HG03565 (cell line): ENCODE measurements around the gene ALDH2.
"Not testable (repeated sequence)": the region's sequence is repeated elsewhere in the genome, so short reads cannot be mapped to it uniquely, and the experiment has no call there.

Experiments
- ATAC-seq: cut with Tn5 transposase; IDR thresholded peaks from one replicate; pipeline ENCODE4 v1.9.1; 2021; ENCODE audit warnings: mild to moderate bottlenecking, moderate library complexity; ENCODE audit not compliant: unreplicated experiment

ALDH2 gene

GRCh38 chr12:111784953-111785352 lies 18.2 kb downstream of the ALDH2 start:
- no peak for ATAC-seq

DNA sequence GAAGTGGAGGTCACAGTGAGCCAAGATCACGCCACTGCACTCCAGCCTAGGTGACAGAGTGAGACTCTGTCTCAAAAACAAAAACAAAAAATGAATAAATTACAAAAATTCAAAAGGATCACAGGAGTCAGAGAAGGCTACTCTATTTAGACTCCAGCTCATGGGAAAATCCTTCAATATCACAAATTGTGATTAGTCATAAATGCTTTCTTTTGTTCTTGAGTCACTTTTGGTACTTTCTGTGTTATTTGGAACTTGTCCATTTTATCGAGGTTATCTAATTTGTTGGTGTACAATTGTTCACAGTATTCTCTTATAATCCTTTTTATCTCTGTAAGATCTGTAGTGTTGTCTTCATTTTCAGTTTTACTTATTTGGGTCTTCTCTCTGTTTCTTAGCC lies 18.9 kb downstream of the ALDH2 start:
- no peak for ATAC-seq

GRCh38 chr12:111788178-111788654 lies 21.5 kb downstream of the ALDH2 start:
- ATAC-seq = no peak

GRCh38 chr12:111789779-111790178 lies 23.0 kb downstream of the ALDH2 start:
- ATAC-seq = no peak

DNA sequence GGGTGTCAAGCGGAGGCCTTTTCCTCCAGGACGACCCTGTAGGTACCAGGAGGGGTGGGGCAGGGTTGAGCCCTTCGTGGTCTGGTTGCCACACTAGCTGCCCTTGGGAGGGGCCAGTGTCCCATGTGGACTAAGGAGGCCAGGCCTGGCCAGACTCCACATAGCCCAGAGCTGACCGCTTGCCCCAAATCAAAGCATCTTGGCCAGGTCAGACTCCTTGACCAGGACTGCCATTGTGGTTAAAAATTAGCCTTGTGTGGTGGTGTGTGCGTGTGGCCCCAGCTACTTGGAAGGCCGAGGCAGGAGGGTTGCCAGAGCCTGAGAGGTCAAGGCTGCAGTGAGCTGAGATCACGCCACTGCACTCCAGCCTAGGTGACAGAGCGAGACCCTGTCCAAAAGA lies 24.8 kb downstream of the ALDH2 start:
- ATAC-seq = no peak

DNA sequence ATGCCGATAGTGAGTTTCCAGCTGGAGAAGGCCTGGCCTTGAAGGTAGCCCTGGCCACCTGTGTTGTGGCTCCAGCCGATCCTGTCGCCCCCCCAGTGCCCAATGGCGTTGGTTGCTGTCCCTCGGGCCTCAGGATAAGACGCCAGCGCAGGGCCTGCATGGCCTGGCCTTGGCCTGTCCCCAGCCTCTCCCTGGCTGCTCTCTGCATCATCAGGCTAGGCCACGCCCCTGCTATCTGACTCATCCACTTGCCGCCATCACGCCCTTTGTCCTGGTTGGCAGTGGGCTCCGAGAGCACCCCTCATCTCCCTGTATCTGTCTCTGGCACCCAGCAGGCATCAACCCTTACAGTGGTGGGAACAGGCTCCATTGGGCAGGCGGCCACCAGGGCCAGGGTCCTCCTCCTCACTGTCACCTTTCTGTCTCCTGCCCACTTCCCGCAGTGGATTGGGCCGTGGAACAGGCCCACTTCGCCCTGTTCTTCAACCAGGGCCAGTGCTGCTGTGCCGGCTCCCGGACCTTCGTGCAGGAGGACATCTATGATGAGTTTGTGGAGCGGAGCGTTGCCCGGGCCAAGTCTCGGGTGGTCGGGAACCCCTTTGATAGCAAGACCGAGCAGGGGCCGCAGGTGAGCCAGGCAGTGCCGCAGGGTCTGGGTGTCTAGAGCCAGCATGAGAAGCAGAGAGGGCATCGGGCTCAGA lies 25.6 kb downstream of the ALDH2 start:
- no peak for ATAC-seq

DNA sequence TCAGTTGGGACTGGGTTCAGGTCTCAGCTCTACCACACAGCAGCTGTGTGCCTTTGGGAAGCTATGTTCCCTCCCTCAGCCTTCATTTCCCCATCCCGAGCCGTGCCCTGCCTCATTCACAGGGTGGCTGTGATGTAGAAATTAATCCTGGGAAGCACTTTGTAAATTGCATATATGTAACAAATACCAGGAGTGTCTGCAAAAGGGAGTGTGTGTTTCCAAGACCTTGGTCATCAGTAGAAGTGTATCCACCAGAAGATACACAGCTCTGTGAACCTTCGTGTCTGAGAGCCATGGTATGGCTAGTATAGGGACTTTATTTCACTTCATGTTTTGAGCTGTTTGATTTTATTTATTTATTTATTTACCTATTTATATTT lies 26.1 kb downstream of the ALDH2 start:
- ATAC-seq = no peak

DNA sequence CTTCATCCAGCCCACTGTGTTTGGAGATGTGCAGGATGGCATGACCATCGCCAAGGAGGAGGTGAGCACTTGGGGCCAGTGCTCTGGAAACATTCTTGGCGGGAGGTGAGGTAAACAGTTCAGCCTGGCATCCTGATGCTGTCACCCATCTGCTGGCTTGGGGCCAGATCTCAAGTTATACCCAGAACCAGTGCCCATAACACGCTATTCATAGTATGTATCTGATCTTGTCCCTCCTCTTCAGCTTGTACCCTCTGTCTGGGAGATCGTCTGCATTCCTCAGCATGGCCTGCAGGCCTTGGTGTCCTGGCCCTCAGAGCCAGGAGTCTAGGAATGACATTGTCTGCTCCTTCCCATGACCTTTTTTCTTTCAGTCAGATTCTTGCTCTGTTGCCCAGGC lies 31.4 kb downstream of the ALDH2 start:
- ATAC-seq = no peak

- no peak for ATAC-seq
Observed at GRCh38 chr12:111799758-111800157, 33.0 kb downstream of the ALDH2 start.

DNA sequence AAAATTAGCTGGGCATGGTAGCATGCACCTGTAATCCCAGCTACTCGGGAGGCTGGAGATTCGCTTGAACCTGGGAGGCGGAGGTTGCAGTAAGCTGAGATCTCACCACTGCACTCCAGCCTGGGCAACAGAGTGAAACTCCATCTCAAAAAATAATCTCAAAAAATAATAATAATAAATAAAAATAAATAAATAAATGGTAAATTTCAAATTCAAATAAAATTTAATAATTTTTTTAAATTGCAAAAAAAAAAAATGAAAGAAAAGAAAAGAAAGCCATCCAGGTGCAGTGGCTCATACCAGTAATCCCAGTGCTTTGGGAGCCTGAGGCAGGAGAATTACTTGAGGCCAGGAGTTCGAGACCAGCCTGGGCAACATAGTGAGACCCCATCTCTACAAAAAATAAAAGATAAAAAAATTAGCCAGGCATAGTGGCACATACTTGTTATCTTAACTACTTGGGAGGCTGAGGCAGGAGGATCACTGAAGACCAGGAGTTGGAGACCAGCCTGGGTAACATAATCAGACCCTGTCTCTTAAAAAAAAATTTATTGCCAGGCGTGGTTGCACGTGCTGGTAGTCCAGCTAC lies 36.4 kb downstream of the ALDH2 start:
- ATAC-seq = no peak

GRCh38 chr12:111803851-111804250 lies 37.1 kb downstream of the ALDH2 start:
- ATAC-seq = no peak

GRCh38 chr12:111806304-111806703 lies 39.6 kb downstream of the ALDH2 start:
- no peak for ATAC-seq

GRCh38 chr12:111807232-111807631 lies 40.5 kb downstream of the ALDH2 start:
- ATAC-seq = no peak

DNA sequence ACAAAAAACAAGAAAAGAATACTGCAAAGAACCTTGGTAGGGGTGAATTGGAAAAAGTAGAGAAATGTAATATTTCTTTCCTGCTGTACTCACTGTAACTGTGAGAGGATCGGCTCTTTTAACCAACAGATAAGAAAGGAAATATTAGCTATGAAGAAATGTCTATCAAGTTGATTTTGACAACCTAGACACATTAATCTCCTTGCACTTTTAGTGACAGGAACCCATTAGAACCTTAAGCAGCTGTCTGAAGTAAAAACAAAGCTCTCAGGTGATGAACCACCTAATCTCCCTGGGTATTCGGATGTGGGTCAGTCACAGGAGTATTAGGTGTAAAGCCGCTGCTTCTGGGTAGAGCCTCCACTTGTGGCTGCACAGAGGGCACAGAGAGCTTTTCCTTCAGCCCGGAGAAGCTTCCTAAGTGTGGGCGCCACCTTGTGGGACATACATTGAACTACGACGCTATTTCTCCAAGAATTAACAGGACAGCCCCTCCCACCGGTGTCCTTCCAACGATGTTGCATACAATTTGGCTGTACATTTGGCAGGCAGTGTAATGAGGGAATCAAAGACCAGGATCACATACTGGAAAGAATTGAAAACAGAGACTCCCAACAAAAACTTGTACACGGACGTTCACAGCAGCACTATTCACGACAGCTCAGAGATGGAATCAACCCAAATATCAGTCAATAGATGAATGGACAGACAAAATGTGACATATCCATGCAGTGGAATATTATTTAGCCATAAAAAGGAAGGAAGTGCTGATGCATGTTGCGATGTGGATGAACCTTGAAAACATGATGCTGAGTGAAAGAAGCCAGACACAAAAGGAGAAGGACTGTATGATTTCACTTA lies 46.4 kb downstream of the ALDH2 start:
- no peak for ATAC-seq

DNA sequence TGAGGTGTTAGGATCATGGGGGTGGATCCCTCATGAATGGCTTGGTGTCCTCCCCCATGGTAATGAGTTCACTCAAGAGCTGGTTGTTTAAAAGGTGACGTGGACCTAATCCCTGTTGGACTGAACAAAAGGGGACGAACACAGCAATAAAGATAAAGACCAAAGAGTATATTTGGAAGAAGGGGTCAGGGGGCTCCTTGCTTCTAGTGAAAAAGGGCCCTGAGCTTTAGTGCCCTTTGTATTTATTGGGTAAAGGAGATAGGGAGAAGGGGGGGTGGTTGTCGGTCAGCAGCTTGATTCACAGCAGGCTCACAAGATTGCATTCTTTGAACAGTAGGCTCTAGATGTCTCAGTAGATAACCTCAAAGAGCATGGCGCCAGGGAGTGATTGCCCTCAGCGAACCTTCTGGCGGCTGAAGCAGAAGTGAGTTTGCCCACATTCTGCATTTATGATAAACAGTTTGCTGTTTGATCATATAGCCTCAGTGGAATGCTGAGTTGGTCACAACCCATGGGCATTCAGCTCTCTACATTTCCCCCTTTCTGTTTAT lies 49.4 kb downstream of the ALDH2 start:
- ATAC-seq = no peak

DNA sequence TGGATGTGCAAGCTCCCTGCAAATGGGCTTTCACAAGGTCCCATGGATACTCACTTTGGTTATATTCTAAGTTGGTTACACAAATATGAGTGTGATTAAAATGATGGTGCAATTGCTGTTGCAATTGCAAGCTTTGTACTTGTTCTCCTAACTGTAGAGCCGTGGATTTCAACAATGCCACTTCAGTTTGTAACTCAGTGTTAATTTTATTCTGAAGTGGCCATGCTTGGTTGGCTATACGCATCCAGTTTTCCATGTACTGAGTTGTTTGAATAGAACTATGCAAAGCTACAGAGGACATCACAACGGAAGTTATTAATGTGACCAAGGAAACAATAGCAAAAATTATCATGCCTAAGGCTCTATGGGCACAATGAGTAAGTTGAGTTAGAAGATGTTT lies 50.2 kb downstream of the ALDH2 start:
- not testable (repeated sequence) for ATAC-seq

GRCh38 chr12:111818340-111818739 lies 51.6 kb downstream of the ALDH2 start:
- no peak for ATAC-seq

DNA sequence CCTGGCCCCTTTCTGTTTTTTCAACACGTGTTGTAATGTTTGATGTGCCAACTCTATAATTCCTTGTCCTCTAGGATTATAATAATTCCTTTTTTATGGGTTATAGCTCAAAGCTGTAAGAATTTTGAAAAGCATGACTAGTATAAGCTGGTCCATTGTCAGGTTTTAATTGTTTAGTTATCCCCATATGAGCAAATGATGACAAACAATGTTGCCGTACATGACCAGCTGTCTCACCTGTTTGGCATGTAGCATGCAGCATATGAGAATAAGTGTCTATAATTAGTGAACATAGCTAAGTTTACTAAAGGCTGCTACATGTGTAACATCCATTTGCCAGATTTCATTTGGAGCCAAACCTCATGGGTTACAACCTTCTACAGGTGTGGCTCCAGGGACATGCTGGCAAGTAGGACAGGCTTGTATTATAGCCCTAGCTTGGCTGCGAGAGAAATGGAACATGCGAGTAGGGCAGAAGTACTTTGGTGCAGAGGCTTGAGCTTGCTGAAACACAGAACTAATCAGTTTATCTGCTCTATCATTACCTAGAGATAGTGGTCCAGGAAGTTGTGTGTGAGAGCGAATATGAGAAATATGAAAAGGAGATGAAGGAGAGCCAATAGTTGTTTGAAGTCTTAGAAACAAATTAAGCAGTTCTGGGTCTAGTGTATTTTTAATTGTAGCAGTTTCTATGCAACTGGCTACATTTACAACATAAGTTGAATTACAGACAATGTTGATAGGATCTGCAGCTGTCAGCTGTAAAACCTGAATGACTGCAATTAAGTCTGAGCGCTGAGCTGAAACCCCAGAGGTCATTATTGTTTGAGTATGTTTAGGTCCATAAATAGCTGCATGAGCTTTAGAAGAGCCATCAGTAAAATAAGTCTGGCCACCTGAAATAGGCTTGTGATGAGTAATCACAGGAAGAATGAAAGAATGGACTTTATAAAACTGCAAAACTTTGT lies 52.7 kb downstream of the ALDH2 start:
- ATAC-seq = no peak

- ATAC-seq = not testable (repeated sequence)
Observed at GRCh38 chr12:111820828-111821227, 54.1 kb downstream of the ALDH2 start.

- ATAC-seq = no peak
Observed at GRCh38 chr12:111822886-111823285, 56.2 kb downstream of the ALDH2 start.
